Measurements from ENCODE around the gene NPIPB6.

DNA sequence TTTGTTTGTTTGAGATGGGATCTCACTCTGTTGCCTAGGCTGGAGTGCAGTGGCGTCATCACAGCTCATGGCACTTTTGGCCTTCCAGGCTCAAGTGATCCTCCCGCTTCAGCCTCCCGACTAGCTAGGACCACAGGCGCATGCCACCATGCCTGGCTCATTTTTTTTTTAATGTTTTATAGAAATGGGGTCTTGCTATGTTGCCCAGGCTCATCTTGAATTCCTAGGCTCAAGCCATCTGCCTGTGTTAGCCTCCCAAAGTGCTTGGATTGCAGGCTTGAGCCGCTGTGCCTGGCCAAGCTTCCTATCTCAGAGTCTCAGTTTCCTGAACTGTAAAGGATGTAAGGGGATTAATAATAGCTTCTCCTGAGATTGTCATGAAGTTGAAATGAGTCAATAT lies 63.0 kb downstream of the NPIPB6 start:
- TF ChIP-seq, protein P1, sequence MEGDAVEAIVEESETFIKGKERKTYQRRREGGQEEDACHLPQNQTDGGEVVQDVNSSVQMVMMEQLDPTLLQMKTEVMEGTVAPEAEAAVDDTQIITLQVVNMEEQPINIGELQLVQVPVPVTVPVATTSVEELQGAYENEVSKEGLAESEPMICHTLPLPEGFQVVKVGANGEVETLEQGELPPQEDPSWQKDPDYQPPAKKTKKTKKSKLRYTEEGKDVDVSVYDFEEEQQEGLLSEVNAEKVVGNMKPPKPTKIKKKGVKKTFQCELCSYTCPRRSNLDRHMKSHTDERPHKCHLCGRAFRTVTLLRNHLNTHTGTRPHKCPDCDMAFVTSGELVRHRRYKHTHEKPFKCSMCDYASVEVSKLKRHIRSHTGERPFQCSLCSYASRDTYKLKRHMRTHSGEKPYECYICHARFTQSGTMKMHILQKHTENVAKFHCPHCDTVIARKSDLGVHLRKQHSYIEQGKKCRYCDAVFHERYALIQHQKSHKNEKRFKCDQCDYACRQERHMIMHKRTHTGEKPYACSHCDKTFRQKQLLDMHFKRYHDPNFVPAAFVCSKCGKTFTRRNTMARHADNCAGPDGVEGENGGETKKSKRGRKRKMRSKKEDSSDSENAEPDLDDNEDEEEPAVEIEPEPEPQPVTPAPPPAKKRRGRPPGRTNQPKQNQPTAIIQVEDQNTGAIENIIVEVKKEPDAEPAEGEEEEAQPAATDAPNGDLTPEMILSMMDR (IDR thresholded peaks at IDR 0.05): no peak
- no peak for TF ChIP-seq POLR2A (IDR thresholded peaks at IDR 0.05)
